ENCODE data around the gene ANK3.

- TF ChIP-seq CTCF (IDR thresholded peaks at IDR 0.05) (no peak), POLR2A (IDR thresholded peaks at IDR 0.05) (no peak)
Measured at GRCh38 chr10:60205741-60206140, 183.9 kb downstream of the ANK3 start.

Data from uterus (tissue), 2 donors.